ENCODE results near the gene AGFG1. TPM values are rescaled to one million over a fixed set of nuclear protein-coding genes. Genes with fewer than 3 reads are reported as not detected.

The AGFG1 gene
- total RNA-seq, 1 donor from 2014 or later = 71.6 TPM

DNA sequence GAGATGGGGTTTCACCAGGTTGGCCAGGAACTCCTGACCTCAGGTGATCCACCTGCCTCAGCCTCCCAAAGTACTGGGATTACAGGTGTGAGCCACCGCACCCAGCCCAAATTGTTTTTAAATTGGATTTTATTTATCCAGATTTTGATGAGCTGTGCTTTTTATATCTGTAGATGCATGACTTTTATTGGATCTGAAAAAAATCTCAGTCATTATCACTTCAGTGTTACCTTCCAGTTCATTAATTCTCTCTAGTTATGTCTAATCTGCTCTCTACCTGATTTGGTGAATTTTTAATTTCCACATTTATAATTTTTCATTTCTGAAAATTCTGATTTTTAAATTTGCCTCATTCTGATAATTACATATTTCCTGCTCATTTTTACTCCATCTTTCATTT is 13.5 kb downstream of the AGFG1 start:
- Mint-ChIP-seq H3K27ac (ENCODE audit: unreplicated experiment) (no peak overlapping the region), H3K4me1 (peaks cover 8% of the 10 kb centered on the region), H3K27me3 (ENCODE audit: low read depth) (no peaks in the 10 kb centered on the region), H3K9me3 (peaks cover 6% of the 10 kb centered on the region), H3K36me3 (ENCODE audit: low read depth) (peaks cover 18% of the 10 kb centered on the region), H3K4me3 (no peak overlapping the region)
- TF ChIP-seq, protein P1, sequence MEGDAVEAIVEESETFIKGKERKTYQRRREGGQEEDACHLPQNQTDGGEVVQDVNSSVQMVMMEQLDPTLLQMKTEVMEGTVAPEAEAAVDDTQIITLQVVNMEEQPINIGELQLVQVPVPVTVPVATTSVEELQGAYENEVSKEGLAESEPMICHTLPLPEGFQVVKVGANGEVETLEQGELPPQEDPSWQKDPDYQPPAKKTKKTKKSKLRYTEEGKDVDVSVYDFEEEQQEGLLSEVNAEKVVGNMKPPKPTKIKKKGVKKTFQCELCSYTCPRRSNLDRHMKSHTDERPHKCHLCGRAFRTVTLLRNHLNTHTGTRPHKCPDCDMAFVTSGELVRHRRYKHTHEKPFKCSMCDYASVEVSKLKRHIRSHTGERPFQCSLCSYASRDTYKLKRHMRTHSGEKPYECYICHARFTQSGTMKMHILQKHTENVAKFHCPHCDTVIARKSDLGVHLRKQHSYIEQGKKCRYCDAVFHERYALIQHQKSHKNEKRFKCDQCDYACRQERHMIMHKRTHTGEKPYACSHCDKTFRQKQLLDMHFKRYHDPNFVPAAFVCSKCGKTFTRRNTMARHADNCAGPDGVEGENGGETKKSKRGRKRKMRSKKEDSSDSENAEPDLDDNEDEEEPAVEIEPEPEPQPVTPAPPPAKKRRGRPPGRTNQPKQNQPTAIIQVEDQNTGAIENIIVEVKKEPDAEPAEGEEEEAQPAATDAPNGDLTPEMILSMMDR (conservative IDR thresholded peaks at IDR 0.05) = no peak
- DNase-seq (ENCODE audit: low read depth, low spot score) = no peak

DNA sequence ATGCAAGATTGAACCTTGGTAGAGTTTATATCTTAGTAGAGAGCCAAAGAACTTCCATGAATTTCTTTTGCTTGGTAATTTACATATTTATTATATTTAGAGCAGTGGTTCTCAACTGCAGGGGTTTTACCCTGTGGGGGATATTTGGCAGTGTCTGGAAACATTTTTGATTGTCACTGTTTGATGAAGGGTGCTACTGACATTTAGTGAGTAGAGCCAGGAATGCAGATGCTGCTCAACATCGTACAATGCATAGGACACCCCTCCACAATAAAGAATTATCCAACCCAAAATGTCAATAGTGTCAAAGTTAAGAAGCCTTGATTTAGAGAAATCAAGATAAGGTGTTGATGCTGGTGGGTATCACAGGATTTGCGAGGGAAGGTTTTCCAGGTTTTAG is 14.7 kb downstream of the AGFG1 start:
- Mint-ChIP-seq H3K4me1 (peaks cover 8% of the 10 kb centered on the region), H3K27ac (ENCODE audit: unreplicated experiment) (no peak overlapping the region), H3K4me3 (no peak overlapping the region), H3K9me3 (peaks cover 6% of the 10 kb centered on the region), H3K36me3 (ENCODE audit: low read depth) (peaks cover 18% of the 10 kb centered on the region), H3K27me3 (ENCODE audit: low read depth) (no peaks in the 10 kb centered on the region)
- TF ChIP-seq, protein P1 (conservative IDR thresholded peaks at IDR 0.05) = no peak
- DNase-seq (ENCODE audit: low read depth, low spot score) = no peak

DNA sequence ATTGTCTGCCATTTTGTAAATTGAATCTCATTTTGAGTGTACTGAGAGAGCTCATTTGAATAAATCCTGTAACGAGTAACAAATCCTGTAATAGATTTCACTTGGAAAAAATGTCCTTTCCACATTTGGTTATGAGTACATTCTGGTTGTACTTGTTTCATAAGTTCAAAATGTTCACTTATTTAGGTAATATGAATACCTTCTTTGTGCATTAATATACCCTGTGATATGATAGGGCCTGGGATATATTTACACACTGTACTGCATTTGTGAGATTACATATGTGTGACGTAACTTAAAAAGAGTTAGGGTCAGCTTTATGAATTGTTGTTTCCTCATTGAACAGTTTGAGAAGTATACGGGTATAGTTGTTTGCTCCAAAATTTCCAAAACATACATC is 16.1 kb downstream of the AGFG1 start:
- Mint-ChIP-seq H3K36me3 (ENCODE audit: low read depth) (peaks cover 18% of the 10 kb centered on the region), H3K4me1 (peaks cover 8% of the 10 kb centered on the region), H3K27me3 (ENCODE audit: low read depth) (no peaks in the 10 kb centered on the region), H3K4me3 (no peak overlapping the region), H3K9me3 (peaks cover 6% of the 10 kb centered on the region), H3K27ac (ENCODE audit: unreplicated experiment) (no peak overlapping the region)
- TF ChIP-seq, protein P1 (conservative IDR thresholded peaks at IDR 0.05) = no peak
- DNase-seq (ENCODE audit: low read depth, low spot score) = no peak

DNA sequence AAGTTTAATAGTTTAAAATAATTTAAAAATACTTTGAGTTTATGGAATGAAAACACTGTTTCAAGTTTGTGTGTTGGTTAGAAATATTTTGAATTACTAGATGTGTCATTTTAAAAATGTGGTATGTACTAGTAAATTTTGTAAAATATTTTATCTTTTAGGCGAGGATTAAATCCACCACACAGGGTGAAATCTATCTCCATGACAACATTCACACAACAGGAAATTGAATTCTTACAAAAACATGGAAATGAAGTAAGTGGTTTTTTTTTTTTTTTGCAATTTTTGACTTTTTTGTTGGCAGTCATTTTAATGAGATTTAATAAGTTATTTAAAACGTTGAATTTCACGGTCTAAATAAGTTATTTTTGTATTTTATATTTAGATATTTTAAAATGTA is 19.4 kb downstream of the AGFG1 start:
- Mint-ChIP-seq H3K36me3 (ENCODE audit: low read depth) (peaks cover 3% of the 10 kb centered on the region), H3K4me1 (peaks cover 8% of the 10 kb centered on the region), H3K27ac (ENCODE audit: unreplicated experiment) (no peak overlapping the region), H3K9me3 (no peaks in the 10 kb centered on the region), H3K27me3 (ENCODE audit: low read depth) (no peaks in the 10 kb centered on the region), H3K4me3 (no peak overlapping the region)
- no peak for DNase-seq (ENCODE audit: low read depth, low spot score)
- TF ChIP-seq, protein P1 (conservative IDR thresholded peaks at IDR 0.05) = no peak

DNA sequence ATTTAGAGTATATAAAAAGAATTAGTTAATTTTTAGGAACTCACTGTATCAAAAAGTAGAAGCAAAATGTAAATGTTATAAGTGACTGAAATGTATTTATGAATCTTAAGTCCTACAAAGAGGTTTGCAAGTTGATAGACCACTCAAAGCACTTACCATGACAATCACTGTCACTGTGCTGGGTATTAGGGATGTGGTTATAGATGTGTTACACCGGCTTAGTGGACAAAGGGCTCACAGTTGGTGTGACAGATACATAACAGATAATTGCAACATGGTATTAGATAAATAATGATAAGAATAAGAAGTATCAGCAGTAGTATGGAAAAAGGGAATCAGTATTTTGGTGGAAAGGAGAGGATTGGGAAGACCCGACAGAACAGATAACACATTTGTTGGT is 21.6 kb downstream of the AGFG1 start:
- H3K27ac Mint-ChIP-seq (ENCODE audit: unreplicated experiment) = no peak overlapping the region

More for the DNA sequence above, 21.6 kb downstream of the AGFG1 start:
- Mint-ChIP-seq H3K27me3 (ENCODE audit: low read depth) (no peaks in the 10 kb centered on the region), H3K36me3 (ENCODE audit: low read depth) (no peaks in the 10 kb centered on the region), H3K4me3 (no peak overlapping the region), H3K9me3 (no peaks in the 10 kb centered on the region), H3K4me1 (peaks cover under 1% of the 10 kb centered on the region)
- DNase-seq (ENCODE audit: low read depth, low spot score) = no peak
- TF ChIP-seq, protein P1 (conservative IDR thresholded peaks at IDR 0.05) = no peak
